Measurements from ENCODE around the gene AFAP1.

The AFAP1 gene

GRCh38 chr4:7753271-7753670 is 186.4 kb downstream of the AFAP1 start:
- no peak for DNase-seq (ENCODE audit: low spot score)
- no peak for TF ChIP-seq CTCF (IDR thresholded peaks at IDR 0.05; ENCODE audit: extremely low read depth, missing control alignments)

GRCh38 chr4:7752649-7753048 is 187.0 kb downstream of the AFAP1 start:
- no peak for DNase-seq (ENCODE audit: low spot score)
- no peak for TF ChIP-seq CTCF (IDR thresholded peaks at IDR 0.05; ENCODE audit: extremely low read depth, missing control alignments)

GRCh38 chr4:7750972-7751371 is 188.7 kb downstream of the AFAP1 start:
- DNase-seq (ENCODE audit: low spot score) = no peak
- TF ChIP-seq CTCF (IDR thresholded peaks at IDR 0.05; ENCODE audit: extremely low read depth, missing control alignments) = no peak

GRCh38 chr4:7750523-7750922 is 189.1 kb downstream of the AFAP1 start:
- TF ChIP-seq CTCF (IDR thresholded peaks at IDR 0.05; ENCODE audit: extremely low read depth, missing control alignments) = no peak
- DNase-seq (ENCODE audit: low spot score) = no peak

GRCh38 chr4:7747566-7747965 is 192.1 kb downstream of the AFAP1 start:
- TF ChIP-seq CTCF (IDR thresholded peaks at IDR 0.05; ENCODE audit: extremely low read depth, missing control alignments) = no peak
- no peak for DNase-seq (ENCODE audit: low spot score)

- DNase-seq (ENCODE audit: low spot score) = no peak
- no peak for TF ChIP-seq CTCF (IDR thresholded peaks at IDR 0.05; ENCODE audit: extremely low read depth, missing control alignments)
These were observed 192.6 kb downstream of the AFAP1 start for GRCh38 chr4:7747062-7747385.

- no peak for TF ChIP-seq CTCF (IDR thresholded peaks at IDR 0.05; ENCODE audit: extremely low read depth, missing control alignments)
- DNase-seq (ENCODE audit: low spot score) = no peak
These were observed 193.2 kb downstream of the AFAP1 start for GRCh38 chr4:7746351-7747061.
